Measurements from ENCODE around the gene ZNF669. TPM values are rescaled to one million over a fixed set of nuclear protein-coding genes. Genes with fewer than 3 reads are reported as not detected.

The ZNF669 gene
- total RNA-seq, 1 donor from 2014 or later: 3.7 TPM

DNA sequence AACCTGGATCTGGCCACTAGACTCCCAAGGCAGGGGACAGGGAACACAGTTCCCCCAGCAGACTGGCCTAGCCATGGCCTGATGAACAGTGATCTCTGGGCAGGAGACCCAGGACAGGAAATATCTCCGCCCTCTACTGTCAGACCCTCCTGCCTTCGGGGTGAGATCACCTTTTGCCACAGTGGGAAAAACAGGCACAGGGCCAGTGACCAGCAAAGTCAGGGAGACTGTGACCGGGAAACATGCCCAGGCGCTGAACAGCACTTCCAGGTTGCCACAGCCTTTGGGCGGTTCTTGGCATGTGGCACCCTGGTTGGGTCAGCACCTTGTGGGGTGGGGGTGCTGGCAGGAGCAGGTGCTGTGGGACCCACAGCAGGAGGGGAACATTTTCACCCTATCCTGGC, 8.9 kb upstream of the ZNF669 start:
- ATAC-seq (no peak), DNase-seq (ENCODE audit: missing footprints) (no peak)
- intact Hi-C loops (cut with DNase I): no loop called here

DNA sequence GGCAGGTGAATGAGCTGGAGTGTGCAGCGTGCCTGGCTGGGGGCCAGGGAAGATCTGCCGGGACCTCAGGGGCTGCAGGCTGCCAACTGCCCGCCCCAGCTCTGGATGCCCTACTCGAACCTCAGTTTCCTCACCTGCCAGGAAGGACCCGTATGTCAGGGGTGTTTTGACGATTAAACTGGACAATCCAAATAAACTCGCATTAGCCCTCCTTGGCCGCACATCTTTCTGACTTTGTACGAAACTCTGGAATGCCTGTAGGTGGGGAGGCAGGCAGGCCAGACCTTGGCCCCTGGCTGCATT, 8.3 kb upstream of the ZNF669 start:
- DNase-seq (ENCODE audit: missing footprints): no peak
- ATAC-seq: no peak
- intact Hi-C loops (cut with DNase I): no loop called here

DNA sequence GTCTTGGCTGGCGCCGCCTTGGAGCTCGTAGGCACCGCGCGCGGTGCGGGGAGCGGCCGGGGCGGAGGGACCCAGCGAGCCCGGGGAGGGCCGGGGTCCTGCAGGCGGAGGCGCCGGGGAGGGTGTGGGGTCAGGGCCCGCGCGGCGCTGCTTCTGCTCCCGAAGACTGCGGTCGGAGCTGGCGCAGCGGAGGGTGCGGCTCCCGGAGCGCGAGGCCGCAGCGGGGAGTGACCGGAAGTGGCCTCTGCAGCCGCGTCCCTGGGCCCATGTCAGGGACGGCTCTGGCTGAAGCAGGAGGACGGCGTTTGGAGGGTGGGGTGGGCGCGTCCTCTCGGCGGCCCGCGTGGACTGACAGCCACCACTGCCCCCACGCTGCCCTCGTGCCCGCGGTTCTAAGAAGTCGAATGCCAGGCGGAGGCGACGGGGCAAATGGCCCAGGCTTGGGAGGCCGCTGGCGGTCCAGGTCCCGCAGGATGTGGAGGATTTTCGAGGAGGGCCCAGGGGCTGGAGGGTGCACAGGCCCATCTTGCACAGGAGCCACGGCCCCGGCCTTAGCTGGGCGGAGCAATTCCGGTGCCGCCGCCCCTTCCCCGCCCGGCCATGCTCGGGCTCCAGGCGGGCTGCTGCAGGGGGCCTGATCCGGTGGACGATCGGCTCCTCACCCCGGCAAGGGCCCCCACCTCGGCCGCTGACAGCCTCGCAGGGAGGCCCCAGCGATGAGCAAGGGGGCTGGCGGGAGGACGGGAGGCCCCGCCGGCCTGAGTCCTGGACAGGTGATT, 7.7 kb upstream of the ZNF669 start:
- DNase-seq (ENCODE audit: missing footprints) (peak; percentile 83), ATAC-seq (peak; percentile 97)
- intact Hi-C loops (cut with DNase I): no loop called here

DNA sequence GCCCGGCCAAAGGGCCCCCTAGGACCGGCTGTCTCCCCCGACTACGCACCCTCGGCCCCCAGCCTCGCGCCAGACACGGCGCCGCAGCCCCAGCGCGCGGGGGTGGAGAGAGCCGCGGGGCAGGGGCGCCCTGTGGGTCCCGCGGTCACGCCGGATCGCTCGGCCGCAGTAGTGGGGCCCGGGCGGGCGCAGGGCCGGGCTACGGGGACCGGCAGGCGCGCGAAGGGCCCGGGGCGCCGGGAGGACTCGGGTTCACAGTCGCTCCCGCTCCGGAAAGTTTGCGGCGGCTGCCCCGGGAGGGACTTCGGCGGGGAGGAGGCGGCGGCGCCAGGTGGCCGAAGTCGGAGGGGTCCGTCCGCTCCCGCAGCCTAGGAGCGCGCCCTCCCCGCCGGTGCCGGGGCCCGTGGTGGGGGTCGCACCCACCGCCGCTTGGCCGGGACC, 7.1 kb upstream of the ZNF669 start:
- ATAC-seq: peak; percentile 15
- DNase-seq (ENCODE audit: missing footprints): peak; percentile 73
- intact Hi-C loops (cut with DNase I): no loop called here

DNA sequence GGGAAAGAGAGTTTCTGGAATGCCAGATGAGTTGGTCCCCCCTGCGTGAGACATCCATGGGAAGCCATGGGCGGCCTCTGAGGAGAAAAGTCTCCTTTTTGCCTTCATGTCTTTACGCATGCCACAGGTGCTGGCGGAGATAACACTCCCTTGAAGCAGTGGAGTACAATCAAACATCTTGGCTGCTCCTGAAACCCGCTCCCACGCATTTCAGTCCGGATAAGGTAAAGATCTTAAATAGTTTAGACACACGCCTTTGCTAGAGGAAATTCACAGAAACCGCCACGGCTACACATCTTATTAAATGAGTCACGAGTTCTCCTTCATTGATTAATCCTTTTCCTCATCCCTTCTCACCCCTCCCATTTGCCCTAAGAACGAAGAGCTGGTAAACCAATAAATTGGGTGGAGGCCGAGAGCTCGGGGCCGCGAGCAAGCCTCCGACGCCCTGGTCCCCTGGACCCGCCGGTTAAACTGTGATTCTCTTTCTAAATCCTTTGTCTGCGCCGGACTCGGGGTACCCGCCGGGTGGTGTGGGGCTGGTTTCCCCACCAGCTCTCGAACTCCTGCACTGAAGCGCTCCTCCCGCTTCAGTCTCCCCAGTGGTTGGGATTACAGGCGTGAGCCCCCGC, 6.6 kb upstream of the ZNF669 start:
- DNase-seq (ENCODE audit: missing footprints): no peak
- intact Hi-C loops (cut with DNase I): no loop called here
- ATAC-seq: no peak

DNA sequence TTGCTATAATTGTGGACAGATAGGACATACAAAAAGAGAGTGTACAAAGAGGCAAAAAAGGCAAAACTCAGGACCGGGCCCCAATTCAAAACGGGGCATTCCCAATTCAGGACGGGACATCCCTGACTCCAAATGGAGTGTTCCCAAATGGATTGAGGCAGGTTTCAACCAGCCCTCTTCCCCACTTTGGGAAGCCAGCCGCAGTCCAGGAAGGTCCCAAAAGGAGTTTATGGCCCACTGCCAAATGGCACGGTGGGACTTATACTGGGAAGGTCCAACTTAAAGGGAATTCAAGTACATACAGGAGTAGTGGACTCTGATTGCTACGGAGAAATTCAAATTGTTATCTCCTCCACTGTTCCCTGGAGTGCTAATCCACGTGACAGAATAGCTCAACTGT, 3.5 kb upstream of the ZNF669 start:
- DNase-seq (ENCODE audit: missing footprints) (no peak), ATAC-seq (no peak)
- intact Hi-C loops (cut with DNase I): loop anchor here (5.0 to 10.0 kb wide), 2 partner anchors 100 to 227 kb away; partner anchors contain the start of gene ZNF496

DNA sequence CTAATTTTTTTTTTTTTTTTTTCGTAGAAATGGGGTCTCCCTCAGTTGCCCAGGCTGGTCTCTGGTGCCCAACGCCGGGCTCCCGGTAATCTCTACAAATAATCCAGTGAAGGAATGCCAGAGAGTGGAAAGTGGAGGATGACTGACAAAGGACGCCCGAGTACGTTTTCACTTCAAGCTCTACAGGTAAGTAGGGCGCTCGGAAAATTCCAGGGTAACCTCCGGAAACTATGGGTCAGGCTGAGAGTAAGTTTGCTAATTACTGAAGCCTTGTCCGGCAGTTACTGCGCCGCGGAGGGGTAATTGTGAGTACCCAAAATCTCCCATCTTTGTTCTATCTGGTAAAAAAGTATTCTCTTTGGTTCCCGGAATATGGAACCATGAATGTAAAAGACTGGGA, 1.8 kb upstream of the ZNF669 start:
- DNase-seq (ENCODE audit: missing footprints): no peak

DNA sequence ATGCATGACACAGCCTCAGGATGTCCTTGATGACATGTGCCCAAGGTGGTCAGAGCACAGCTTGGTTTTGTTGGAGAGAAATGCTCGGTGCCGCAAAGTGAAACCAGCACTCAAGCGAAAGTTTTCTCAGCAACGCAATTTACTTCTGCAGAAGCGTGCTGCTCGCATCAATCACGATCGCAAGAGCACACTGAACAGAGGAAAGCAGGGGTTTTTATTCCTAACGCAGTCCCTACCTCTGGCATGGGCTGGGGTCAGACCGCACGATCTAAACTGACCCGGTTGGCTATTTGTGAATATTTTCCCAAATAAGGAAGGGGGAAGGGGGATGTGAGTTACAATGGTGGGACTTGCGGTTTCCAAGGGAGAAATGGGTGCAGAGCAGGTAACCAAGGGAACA, 809 bp upstream of the ZNF669 start:
- intact Hi-C loops (cut with DNase I): loop anchor here (1.0 to 10.0 kb wide), 4 partner anchors 27 to 342 kb away; partner anchors contain the start of genes ZNF496 and ZNF670
- no peak for ATAC-seq
- DNase-seq (ENCODE audit: missing footprints): no peak

More for the DNA sequence above, 1.8 kb upstream of the ZNF669 start:
- intact Hi-C loops (cut with DNase I): loop anchor here (5.0 to 10.0 kb wide), 2 partner anchors 101 to 229 kb away; partner anchors contain the start of gene ZNF496
- ATAC-seq: no peak

DNA sequence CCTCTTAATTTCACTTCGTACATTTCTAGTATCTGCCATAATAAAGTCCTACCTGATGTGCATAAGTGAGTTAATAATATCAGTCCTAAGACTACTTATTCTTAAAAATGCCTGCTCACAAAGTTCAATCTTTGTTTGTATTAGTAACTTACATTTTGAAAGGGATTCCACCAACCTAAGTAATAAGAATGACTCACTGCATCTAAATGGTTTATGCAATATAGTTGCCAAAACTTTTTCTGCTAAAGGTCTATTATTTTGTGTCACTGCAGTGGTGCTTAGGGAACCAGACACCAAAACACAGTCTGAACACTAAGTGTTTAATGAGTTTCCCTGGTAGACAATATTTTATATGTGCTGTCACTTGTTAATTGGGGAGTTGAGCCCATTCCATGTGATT, 1.8 kb downstream of the ZNF669 start:
- DNase-seq (ENCODE audit: missing footprints) (no peak), ATAC-seq (no peak)
- intact Hi-C loops (cut with DNase I): loop anchor here (5.0 to 10.0 kb wide), 2 partner anchors 232 to 345 kb away; partner anchors contain the start of gene ZNF496

DNA sequence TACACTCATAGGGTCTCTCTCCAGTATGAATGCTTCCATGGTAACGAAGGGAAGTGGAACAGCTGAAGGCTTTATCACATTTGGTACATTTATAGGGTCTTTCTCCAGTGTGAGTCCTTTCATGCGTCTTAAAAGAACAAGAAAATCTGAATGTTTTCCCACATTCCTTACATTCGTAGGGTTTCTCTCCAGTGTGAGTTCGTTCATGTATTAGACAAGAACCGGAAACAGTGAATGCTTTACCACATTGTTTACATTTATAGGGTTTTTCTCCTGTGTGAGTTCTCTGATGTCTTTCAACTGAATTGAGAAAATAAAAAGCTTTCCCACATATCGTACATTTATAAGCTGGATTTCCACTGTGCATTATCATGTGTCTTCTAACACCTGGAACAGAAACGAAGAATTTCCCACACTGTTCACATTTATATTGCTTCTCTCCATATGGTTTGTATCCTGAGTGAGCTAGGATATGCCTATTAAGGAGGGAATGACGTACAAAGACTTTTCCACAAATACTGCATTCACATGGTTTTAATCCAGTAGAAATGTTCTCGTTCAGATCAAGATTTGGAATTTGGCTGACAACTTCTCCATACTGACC, 3.4 kb downstream of the ZNF669 start:
- ATAC-seq (no peak), DNase-seq (ENCODE audit: missing footprints) (no peak)
- intact Hi-C loops (cut with DNase I): loop anchor here (5.0 to 10.0 kb wide), 2 partner anchors 234 to 347 kb away; partner anchors contain the start of gene ZNF496

DNA sequence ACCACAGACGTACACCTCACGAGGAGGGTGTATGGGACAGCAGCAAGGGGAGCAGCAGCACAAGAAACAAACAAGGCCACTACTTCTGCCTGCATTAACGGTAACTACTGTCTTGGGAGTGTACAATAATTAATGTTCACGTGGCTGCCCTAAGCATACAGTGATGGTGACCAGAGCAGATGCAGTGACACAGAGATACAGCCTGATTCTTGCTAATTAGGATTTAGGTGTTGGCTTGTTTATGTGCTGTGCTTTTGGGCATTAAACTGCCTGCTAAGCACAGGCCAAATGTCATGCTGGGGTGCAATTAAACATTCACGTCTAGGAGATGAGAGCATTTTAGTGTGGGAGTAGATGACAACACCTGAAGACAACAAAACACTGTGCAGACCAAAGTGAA, 7.2 kb downstream of the ZNF669 start:
- intact Hi-C loops (cut with DNase I): no loop called here
- no peak for DNase-seq (ENCODE audit: missing footprints)
- ATAC-seq: no peak

DNA sequence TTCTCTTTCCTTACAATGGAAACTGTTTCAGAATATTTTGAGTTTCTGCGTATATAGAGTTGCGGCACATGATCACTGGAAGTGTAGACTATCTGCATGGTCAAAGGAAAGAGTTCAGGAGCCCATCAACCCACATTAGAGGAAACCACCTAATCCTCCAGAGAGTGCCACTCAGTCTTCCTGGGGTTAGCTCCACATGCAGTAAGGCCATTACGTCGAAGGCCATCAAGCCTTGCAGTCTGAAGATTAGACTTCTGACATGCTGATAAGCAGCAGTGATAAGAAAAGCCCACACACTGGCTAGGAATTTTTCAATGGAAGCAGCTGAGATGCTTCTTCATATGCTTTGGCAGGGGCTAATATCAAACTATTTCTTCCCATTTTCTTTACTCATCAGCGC, 7.6 kb downstream of the ZNF669 start:
- DNase-seq (ENCODE audit: missing footprints): no peak
- intact Hi-C loops (cut with DNase I): no loop called here
- no peak for ATAC-seq

DNA sequence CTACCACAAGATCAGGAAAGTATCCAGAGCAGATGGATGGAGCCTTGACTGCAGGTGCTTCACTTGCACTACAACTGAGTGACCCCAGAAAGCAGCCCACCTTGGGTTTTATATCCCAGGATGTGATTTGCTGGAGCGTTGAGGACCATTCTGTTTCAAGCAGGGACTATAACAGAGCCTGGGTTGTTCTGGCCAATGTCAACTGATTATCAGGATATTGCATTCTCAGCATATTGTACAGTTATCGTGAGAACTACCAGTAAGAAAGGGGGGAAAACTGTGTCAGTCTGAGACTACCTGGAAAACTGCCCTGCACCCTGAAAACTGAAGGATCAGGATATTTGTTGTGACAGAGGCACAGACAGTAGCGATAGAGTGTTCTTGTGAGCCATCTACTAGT, 8.0 kb downstream of the ZNF669 start:
- ATAC-seq (no peak), DNase-seq (ENCODE audit: missing footprints) (no peak)
- intact Hi-C loops (cut with DNase I): no loop called here

DNA sequence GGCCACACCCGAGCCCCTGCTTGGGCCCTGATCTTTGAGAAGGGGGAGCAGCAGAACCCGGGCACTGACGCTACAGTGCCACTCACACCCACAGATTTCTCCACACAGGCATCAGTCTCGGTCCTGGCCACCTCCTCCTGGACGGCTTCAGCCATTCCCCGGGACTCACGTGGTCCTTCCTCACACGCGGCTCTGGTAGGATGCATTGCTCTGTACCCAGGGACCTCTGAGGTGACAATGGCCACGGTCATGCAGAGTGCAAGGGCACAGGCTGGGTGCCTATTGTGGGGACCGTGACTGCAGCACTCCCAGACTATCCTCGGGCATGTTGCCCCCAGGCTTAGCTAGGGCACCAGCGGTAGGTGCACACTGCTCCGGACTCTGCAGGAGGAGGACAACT, 13.7 kb downstream of the ZNF669 start:
- no peak for DNase-seq (ENCODE audit: missing footprints)
- ATAC-seq: no peak
- intact Hi-C loops (cut with DNase I): no loop called here

DNA sequence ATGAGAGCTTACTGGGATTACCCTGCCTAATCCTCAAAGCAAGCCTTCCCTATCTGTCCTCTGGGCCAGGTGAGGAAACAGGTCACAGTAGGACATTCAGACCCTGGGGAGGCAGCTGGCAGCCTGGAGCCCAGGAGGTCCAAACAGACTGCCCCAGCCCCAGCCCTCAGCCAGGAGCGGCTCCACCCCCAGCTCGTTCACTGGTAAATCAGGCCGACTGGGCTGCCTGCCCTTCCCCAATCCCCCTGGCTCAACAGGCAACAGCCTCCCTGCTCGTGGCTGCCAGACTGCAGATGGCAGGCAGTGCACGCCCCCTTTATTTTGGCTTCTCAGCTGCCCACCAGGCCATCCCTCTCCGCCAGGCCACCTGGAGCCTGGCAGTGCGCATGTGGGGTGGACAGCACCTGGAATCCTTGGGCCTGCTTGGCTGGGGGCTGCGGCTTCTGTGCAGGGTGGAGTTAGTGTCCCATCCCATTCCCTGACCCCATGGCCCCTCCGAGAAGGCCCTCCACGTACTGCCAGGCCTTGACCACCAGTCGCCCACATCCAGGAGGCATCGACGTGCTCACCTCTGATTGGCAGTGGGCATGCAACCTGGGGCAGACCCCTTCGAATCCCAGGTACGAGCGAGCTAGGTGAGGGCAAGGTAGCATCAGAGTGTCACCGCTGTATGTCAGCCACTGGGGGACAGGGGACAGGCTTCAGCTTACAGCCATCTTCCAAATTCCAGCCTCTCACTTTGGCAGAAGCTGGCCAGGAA, 14.4 kb downstream of the ZNF669 start:
- ATAC-seq (no peak), DNase-seq (ENCODE audit: missing footprints) (no peak)
- intact Hi-C loops (cut with DNase I): no loop called here

DNA sequence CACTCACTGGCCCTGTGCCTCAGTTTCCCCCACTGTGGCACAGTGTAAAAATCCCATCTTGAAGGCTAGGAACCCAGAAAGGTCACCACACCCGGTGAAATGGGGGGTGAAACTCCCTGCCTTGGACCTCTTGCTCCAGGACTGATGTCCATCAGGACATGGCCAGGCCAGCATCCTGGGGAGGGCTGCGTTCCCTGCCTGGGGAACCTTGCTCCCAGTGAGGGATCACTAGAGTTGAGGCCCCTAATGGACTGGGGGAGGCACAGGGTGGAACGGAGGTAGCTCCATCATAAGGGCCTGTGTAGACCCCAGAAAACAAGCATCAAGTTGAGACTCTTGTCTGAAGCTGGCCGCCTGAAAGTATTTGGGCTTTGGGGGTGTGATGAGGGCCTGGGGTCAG, 15.2 kb downstream of the ZNF669 start:
- DNase-seq (ENCODE audit: missing footprints) (no peak), ATAC-seq (no peak)
- intact Hi-C loops (cut with DNase I): no loop called here

DNA sequence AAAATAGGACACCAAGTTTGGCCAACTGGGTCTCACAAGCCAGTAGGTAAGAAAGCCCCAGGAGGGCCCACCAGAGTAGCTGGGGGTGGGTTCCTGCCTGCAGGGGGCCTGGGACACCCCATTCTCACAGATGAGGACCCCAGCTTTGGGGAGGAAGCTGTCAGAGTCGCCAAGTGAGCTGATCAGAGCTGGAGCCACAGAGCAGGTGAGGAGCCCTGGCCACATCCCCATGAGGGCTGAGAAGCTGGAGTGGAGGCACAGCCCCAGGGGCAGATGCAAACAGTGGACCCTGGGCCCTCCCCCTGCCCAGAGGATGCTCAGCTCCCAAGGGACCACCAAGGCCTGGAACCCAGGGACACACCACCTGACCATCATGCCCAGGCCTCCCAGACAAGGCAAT, 16.9 kb downstream of the ZNF669 start:
- ATAC-seq (no peak), DNase-seq (ENCODE audit: missing footprints) (no peak)
- intact Hi-C loops (cut with DNase I): no loop called here

DNA sequence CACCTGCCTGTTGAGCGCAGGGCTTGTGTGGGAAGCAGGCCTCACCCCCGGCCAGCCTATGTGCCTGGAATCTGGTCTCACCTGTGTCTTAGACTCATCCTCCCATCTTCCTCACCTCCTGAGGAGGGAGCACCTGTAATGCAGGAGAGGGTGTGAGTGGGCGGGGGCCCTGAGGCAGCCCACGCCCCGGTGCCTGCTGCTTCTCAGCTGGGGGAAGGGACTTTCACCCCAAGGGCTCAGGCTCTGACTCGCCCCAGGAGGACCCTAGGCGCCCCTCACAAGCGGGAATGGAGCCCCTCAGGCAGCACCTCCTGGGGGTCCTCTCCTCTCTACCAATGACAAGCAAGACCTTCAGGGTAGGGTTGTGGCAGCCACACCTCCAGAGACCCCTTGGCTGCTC, 18.8 kb downstream of the ZNF669 start:
- intact Hi-C loops (cut with DNase I): no loop called here
- ATAC-seq (no peak), DNase-seq (ENCODE audit: missing footprints) (no peak)

DNA sequence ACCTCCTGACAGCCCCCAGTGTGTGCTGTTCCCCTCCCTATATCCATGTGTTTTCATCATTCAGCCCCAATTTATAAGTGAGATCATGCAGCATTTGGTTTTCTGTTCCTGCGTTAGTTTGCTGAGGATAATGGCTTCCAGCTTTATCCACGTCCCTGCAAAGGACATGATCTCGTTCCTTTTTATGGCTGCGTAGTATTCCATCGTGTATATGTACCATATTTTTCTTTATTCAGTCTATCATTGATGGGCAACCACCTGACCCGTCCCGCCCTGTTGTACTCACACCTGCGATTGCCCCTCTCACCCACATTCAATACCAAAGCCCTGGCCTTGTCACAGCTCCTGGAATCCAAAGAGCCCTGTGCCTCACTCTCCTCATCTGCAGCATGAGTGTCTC, 19.4 kb downstream of the ZNF669 start:
- ATAC-seq (no peak), DNase-seq (ENCODE audit: missing footprints) (no peak)
- intact Hi-C loops (cut with DNase I): no loop called here
